ENCODE measurements around the gene TPGS1.

Gene TPGS1

DNA sequence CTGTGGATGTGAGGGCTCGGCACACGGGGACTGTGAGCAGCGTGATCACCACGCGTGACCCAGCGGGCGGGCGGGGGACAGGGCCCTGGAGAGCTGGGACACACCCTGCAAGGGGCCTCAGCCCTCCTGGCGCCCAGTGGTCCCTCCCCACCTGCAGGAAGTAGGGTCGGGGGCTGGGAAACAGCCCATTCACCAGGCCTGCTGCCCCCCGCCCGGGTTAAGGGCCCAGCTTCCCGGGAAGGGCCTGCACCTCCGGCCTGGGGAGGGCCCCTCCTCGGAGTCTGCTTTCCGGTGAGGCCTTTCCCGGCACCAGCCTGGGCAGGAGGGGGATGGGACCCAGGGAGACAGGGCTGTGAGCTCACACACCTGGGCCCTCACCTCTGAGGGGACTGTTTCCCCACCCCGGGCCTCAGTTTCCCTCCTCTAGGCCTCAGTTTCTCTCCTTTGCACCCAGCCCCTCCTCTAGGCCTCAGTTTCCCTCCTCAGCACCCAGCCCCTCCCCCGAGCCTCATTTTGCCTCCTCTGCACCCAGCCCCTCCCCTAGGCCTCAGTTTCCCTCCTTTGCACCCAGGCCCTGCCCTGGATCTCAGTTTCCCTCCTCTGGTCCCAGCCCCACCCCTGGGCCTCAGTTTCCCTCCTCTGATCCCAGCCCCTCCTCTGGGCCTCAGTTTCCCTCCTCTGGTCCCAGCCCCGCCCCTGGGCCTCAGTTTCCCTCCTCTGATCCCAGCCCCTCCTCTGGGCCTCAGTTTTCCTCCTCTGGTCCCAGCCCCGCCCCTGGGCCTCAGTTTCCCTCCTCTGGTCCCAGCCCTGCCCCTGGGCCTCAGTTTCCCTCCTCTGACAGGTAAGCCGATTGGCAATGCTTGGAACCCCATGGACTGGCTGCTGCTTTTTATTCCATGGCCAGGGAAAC, 12.9 kb upstream of the TPGS1 start:
- H3K27ac ChIP-seq (ENCODE audit: low read depth, low read length), result no peak overlapping the region
- H3K36me3 ChIP-seq (ENCODE audit: control insufficient read depth, insufficient read depth, low read length), result no peaks in the 10 kb centered on the region
- H3K9ac ChIP-seq (ENCODE audit: low read length), result no peak overlapping the region
- no peaks in the 10 kb centered on the region for H3K4me1 ChIP-seq (ENCODE audit: control insufficient read depth, insufficient read depth, low read length)
- H3K4me3 ChIP-seq (ENCODE audit: low read length), result no peak overlapping the region
- H3K27me3 ChIP-seq (ENCODE audit: control insufficient read depth, insufficient read depth, low read length), result peaks cover 17% of the 10 kb centered on the region

GRCh38 chr19:495081-495401, 12.3 kb upstream of the TPGS1 start:
- no peaks in the 10 kb centered on the region for H3K4me1 ChIP-seq (ENCODE audit: control insufficient read depth, insufficient read depth, low read length)
- no peak overlapping the region for H3K27ac ChIP-seq (ENCODE audit: low read depth, low read length)
- no peak overlapping the region for H3K4me3 ChIP-seq (ENCODE audit: low read length)
- peaks cover 22% of the 10 kb centered on the region for H3K27me3 ChIP-seq (ENCODE audit: control insufficient read depth, insufficient read depth, low read length)
- no peaks in the 10 kb centered on the region for H3K36me3 ChIP-seq (ENCODE audit: control insufficient read depth, insufficient read depth, low read length)
- no peak overlapping the region for H3K9ac ChIP-seq (ENCODE audit: low read length)

DNA sequence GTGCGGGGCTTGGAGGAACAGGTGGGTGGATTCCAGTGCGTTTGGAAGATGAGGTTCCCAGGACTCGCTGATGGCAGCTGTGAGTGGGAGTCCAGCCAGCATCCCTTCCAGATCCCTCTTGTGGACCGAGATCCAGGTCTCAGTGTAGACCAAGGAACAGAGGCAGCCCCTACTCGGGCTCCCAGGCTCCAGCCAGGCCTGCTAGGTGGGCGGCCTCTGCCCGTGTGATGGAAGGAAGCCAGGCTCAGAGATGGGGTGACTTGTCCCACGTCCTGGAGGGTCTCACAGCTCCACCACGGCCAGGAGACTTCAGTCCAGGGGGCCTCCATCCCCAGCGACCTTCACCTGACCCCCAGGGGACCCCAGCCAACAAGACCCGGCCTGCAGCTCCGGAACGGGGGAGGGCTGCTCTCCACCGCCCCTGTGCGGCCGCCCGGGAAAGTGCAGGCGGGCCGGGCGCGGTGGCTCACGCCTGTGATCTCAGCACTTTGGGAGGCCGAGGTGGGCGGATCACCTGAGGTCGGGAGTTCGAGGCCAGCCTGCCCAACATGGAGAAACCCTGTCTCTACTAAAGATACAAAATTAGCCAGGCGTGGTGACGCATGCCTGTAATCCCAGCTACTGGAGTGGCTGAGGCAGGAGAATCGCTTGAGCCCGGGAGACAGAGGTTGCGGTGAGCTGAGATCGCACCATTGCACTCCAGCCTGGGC, 11.7 kb upstream of the TPGS1 start:
- H3K4me3 ChIP-seq (ENCODE audit: low read length), result no peak overlapping the region

DNA sequence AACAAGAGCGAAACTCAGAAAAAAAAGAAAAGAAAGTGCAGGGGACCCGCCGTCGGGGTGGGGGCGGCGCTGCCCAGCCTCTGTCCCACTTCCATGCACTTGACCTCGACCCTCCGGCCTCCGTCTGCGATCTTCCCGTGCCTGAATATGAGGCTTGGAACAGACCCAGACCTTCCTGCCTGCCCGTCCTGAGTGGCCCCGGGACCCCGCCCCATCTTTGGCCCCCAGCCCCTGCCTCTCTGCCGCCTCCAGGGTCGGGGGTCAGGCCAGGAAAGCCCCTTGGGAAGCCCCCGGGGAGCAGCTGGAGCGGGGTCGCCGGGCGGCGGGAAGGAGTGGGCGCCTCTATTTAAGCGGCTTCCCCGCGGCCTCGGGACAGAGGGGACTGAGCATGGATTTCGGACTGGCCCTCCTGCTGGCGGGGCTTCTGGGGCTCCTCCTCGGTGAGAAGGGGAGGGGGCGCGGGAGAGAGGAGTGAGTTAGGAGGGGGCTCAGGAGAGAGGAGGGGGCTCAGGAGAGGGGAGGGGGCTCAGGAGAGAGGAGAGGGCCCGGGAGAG, 11.1 kb upstream of the TPGS1 start, which contains the start of gene MADCAM1:
Gene MADCAM1 (plus strand): TSS at position 375 of the 554 bp plus-strand sequence. CDS start 14 bp downstream, at position 389.
- peaks cover 22% of the 10 kb centered on the region for H3K27me3 ChIP-seq (ENCODE audit: control insufficient read depth, insufficient read depth, low read length)
- no peaks in the 10 kb centered on the region for H3K36me3 ChIP-seq (ENCODE audit: control insufficient read depth, insufficient read depth, low read length)
- H3K4me1 ChIP-seq (ENCODE audit: control insufficient read depth, insufficient read depth, low read length), result no peaks in the 10 kb centered on the region
- H3K27ac ChIP-seq (ENCODE audit: low read depth, low read length), result no peak within 1 kb of the TSS
- no peak within 1 kb of the TSS for H3K4me3 ChIP-seq (ENCODE audit: low read length)
- no peak within 1 kb of the TSS for H3K9ac ChIP-seq (ENCODE audit: low read length)

More for the DNA sequence above, 11.7 kb upstream of the TPGS1 start:
- Histone ChIP-seq H3K4me1 (ENCODE audit: control insufficient read depth, insufficient read depth, low read length) (no peaks in the 10 kb centered on the region), H3K9ac (ENCODE audit: low read length) (no peak overlapping the region), H3K36me3 (ENCODE audit: control insufficient read depth, insufficient read depth, low read length) (no peaks in the 10 kb centered on the region), H3K27ac (ENCODE audit: low read depth, low read length) (no peak overlapping the region), H3K27me3 (ENCODE audit: control insufficient read depth, insufficient read depth, low read length) (peaks cover 22% of the 10 kb centered on the region)

- Histone ChIP-seq H3K36me3 (ENCODE audit: control insufficient read depth, insufficient read depth, low read length) (no peaks in the 10 kb centered on the region), H3K27ac (ENCODE audit: low read depth, low read length) (no peak overlapping the region), H3K27me3 (ENCODE audit: control insufficient read depth, insufficient read depth, low read length) (peaks cover 22% of the 10 kb centered on the region), H3K9ac (ENCODE audit: low read length) (no peak overlapping the region), H3K4me3 (ENCODE audit: low read length) (no peak overlapping the region), H3K4me1 (ENCODE audit: control insufficient read depth, insufficient read depth, low read length) (no peaks in the 10 kb centered on the region)
These were observed 10.3 kb upstream of the TPGS1 start for GRCh38 chr19:496986-497385.

DNA sequence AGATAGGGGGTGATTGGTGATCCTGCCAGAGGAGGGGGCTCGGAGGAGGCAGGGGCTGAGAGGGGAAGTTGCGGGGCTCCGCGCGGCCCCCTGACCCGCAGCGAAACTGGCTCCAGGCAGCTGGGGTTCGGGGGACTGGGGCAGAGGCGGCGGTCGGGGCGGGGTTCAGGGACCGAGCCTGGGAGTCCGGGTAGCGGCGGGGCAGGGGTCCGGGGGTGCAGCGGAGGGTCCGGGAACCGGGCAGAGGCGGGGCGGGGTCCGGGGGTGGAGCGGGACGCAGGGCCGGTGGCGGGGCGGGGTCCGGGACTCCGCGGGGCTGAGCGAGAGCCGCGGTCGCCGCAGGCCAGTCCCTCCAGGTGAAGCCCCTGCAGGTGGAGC, 9.8 kb upstream of the TPGS1 start:
- no peaks in the 10 kb centered on the region for H3K4me1 ChIP-seq (ENCODE audit: control insufficient read depth, insufficient read depth, low read length)
- H3K9ac ChIP-seq (ENCODE audit: low read length), result no peak overlapping the region
- H3K27ac ChIP-seq (ENCODE audit: low read depth, low read length), result no peak overlapping the region
- H3K4me3 ChIP-seq (ENCODE audit: low read length), result no peak overlapping the region
- peaks cover 22% of the 10 kb centered on the region for H3K27me3 ChIP-seq (ENCODE audit: control insufficient read depth, insufficient read depth, low read length)
- no peaks in the 10 kb centered on the region for H3K36me3 ChIP-seq (ENCODE audit: control insufficient read depth, insufficient read depth, low read length)

DNA sequence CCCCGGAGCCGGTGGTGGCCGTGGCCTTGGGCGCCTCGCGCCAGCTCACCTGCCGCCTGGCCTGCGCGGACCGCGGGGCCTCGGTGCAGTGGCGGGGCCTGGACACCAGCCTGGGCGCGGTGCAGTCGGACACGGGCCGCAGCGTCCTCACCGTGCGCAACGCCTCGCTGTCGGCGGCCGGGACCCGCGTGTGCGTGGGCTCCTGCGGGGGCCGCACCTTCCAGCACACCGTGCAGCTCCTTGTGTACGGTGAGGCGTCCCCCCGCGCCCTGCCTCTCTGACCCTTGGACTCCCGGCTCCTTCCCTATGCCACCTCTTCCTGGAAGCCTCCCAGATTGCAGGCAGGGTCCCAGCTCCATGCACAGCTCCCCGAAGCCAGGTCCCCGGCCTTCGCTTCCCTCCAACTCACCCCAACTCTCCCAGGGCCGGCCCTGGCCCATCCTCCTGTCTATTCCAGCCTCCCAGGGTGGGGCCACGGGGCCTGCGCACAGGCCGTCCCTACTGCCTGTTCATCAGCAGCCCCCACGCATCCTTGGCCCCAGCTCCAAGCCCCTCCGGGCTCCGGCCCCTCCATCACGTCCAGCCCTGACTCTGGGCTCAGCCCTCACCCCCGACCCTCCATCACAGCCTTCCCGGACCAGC, 9.3 kb upstream of the TPGS1 start:
- H3K27ac ChIP-seq (ENCODE audit: low read depth, low read length), result no peak overlapping the region
- H3K4me1 ChIP-seq (ENCODE audit: control insufficient read depth, insufficient read depth, low read length), result no peaks in the 10 kb centered on the region
- no peak overlapping the region for H3K4me3 ChIP-seq (ENCODE audit: low read length)
- no peak overlapping the region for H3K9ac ChIP-seq (ENCODE audit: low read length)
- peaks cover 22% of the 10 kb centered on the region for H3K27me3 ChIP-seq (ENCODE audit: control insufficient read depth, insufficient read depth, low read length)
- no peaks in the 10 kb centered on the region for H3K36me3 ChIP-seq (ENCODE audit: control insufficient read depth, insufficient read depth, low read length)

- Histone ChIP-seq H3K27me3 (ENCODE audit: control insufficient read depth, insufficient read depth, low read length) (peaks cover 22% of the 10 kb centered on the region), H3K9ac (ENCODE audit: low read length) (no peak overlapping the region), H3K36me3 (ENCODE audit: control insufficient read depth, insufficient read depth, low read length) (no peaks in the 10 kb centered on the region), H3K4me3 (ENCODE audit: low read length) (no peak overlapping the region), H3K27ac (ENCODE audit: low read depth, low read length) (no peak overlapping the region), H3K4me1 (ENCODE audit: control insufficient read depth, insufficient read depth, low read length) (no peaks in the 10 kb centered on the region)
These were observed 8.8 kb upstream of the TPGS1 start for GRCh38 chr19:498511-498891.

DNA sequence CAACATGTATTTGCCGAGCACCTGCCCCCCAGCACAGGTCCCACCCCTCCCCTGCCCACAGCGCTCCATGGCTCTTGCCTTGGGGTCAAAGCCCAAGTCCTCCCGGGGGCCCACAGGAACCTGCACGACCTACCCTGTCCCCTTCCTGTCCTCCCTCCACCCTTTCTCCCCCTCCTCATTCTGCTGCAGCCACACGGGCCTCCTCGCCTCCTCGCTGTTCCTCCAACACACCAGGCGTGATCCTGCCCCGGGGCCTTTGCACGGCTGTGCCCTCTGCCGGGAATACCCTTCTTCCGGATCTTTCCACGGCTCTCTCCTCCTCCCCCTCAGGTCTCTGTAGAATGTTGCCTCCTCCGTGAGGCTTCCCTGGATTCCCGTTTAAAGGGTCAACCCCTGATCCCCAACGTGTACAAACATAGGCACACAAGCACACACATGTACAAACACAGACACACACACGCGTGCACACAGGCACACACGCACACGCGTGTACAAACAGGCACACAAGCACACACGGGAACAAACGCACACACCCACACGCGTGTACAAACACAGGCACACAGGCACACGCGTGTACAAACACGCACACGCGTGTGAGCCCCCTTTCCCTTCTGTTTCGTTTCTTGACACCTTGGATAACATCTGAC, 8.2 kb upstream of the TPGS1 start:
- H3K4me1 ChIP-seq (ENCODE audit: control insufficient read depth, insufficient read depth, low read length), result no peaks in the 10 kb centered on the region
- H3K27ac ChIP-seq (ENCODE audit: low read depth, low read length), result no peak overlapping the region
- no peak overlapping the region for H3K4me3 ChIP-seq (ENCODE audit: low read length)
- H3K27me3 ChIP-seq (ENCODE audit: control insufficient read depth, insufficient read depth, low read length), result peaks cover 22% of the 10 kb centered on the region
- H3K9ac ChIP-seq (ENCODE audit: low read length), result no peak overlapping the region
- no peaks in the 10 kb centered on the region for H3K36me3 ChIP-seq (ENCODE audit: control insufficient read depth, insufficient read depth, low read length)

GRCh38 chr19:501646-502045, 5.7 kb upstream of the TPGS1 start:
- no peak overlapping the region for H3K9ac ChIP-seq (ENCODE audit: low read length)
- no peak overlapping the region for H3K4me3 ChIP-seq (ENCODE audit: low read length)
- H3K27me3 ChIP-seq (ENCODE audit: control insufficient read depth, insufficient read depth, low read length), result peaks cover 18% of the 10 kb centered on the region
- no peaks in the 10 kb centered on the region for H3K36me3 ChIP-seq (ENCODE audit: control insufficient read depth, insufficient read depth, low read length)
- H3K27ac ChIP-seq (ENCODE audit: low read depth, low read length), result no peak overlapping the region
- H3K4me1 ChIP-seq (ENCODE audit: control insufficient read depth, insufficient read depth, low read length), result peaks cover 3% of the 10 kb centered on the region

- Histone ChIP-seq H3K9ac (ENCODE audit: low read length) (no peak overlapping the region), H3K27ac (ENCODE audit: low read depth, low read length) (no peak overlapping the region), H3K4me3 (ENCODE audit: low read length) (no peak overlapping the region), H3K4me1 (ENCODE audit: control insufficient read depth, insufficient read depth, low read length) (peaks cover 9% of the 10 kb centered on the region), H3K36me3 (ENCODE audit: control insufficient read depth, insufficient read depth, low read length) (no peaks in the 10 kb centered on the region), H3K27me3 (ENCODE audit: control insufficient read depth, insufficient read depth, low read length) (peaks cover 3% of the 10 kb centered on the region)
These were observed 2.7 kb upstream of the TPGS1 start for GRCh38 chr19:504616-505015.
